Liver (tissue), 3 donors: Measurements from ENCODE around the gene TRPC4.

Experiments used
- CTCF ChIP-seq: fragments of 150-350 bp; IDR thresholded peaks from 2 replicates; pipeline ENCODE4 v1.5.1; 2017; ENCODE audit warnings: improper control_type of control experiment, low read depth, low read length; ENCODE audit not compliant: missing input control
- FOXA2 ChIP-seq: IDR thresholded peaks from 2 replicates; pipeline ENCODE4 v1.6.1; 2016; ENCODE audit warnings: antibody characterized with exemption
- JUND ChIP-seq, 2 donors: IDR thresholded peaks; 2 replicates each; pipeline ENCODE4 v1.6.1; 2016; ENCODE audit warnings: antibody characterized with exemption in 2 of 2
- RAD21 ChIP-seq, 2 donors: IDR thresholded peaks; 2 replicates each; pipeline ENCODE4 v1.6.1; 2016; ENCODE audit warnings: antibody characterized with exemption in 2 of 2, mild to moderate bottlenecking in 2 of 2
- REST ChIP-seq: IDR thresholded peaks from 2 replicates; pipeline ENCODE4 v1.6.1; 2016; ENCODE audit warnings: antibody characterized with exemption, mild to moderate bottlenecking
- SP1 ChIP-seq: IDR thresholded peaks from 2 replicates; pipeline ENCODE4 v1.6.1; 2018; ENCODE audit warnings: antibody characterized with exemption, mild to moderate bottlenecking
- TAF1 ChIP-seq: conservative IDR thresholded peaks from 2 replicates; pipeline ENCODE4 v1.6.1; 2016; ENCODE audit warnings: antibody characterized with exemption, mild to moderate bottlenecking
- ZBTB33 ChIP-seq: IDR thresholded peaks from 2 replicates; pipeline ENCODE4 v1.6.1; 2016; ENCODE audit warnings: antibody characterized with exemption
- donor health status: healthy.
- donor health status: healthy.

- no peak for TF ChIP-seq CTCF
- TF ChIP-seq ZBTB33: no peak
- no peak for TF ChIP-seq FOXA2
- no peak for TF ChIP-seq RAD21 (IDR thresholded peaks at IDR 0.05)
- no peak for TF ChIP-seq REST
- no peak for TF ChIP-seq JUND (IDR thresholded peaks at IDR 0.05)
- no peak for TF ChIP-seq TAF1
- no peak for TF ChIP-seq SP1
Observed at GRCh38 chr13:37621811-37622361, 247.7 kb downstream of the TRPC4 start.
